Tibial nerve (tissue), 4 donors: ENCODE data around the gene NAPA.

ENCODE experiments used
- CTCF ChIP-seq, 5 experiments: fragments of 200-600 bp in 3 of 5; fragments of 450-650 bp in 2 of 5; sonication (generic) in 3 of 5; IDR thresholded peaks; one replicate each; pipeline ENCODE4 v1.5.1; 2016 to 2019; ENCODE audit warnings: antibody characterized with exemption in 5 of 5, mild to moderate bottlenecking in 3 of 5, moderate library complexity in 2 of 5
- EP300 ChIP-seq, 2 donors: sonication (generic); formaldehyde crosslinking; IDR thresholded peaks; one replicate each; pipeline ENCODE4 v1.6.1; 2017; ENCODE audit warnings: antibody characterized with exemption in 2 of 2, mild to moderate bottlenecking in 1 of 2
- POLR2A ChIP-seq, 2 donors: fragments of 450-650 bp; IDR thresholded peaks; one replicate each; pipeline ENCODE4 v1.6.1; 2017; ENCODE audit warnings: antibody characterized with exemption in 2 of 2, mild to moderate bottlenecking in 2 of 2, moderate library complexity in 2 of 2

- TF ChIP-seq CTCF (IDR thresholded peaks at IDR 0.05) (no peak), EP300 (IDR thresholded peaks at IDR 0.05) (no peak), POLR2A (IDR thresholded peaks at IDR 0.05) (no peak)
These were observed 6.8 kb upstream of the NAPA start for GRCh38 chr19:47521473-47522180.
